PC-9 (cell line): ENCODE measurements around the gene CUL9. TPM values are rescaled to one million over a fixed set of nuclear protein-coding genes. Genes with fewer than 3 reads are reported as not detected.

Experiments
- BruUV-seq: library from RNA; stranded (reverse); fragments of 400-500 nt; replicated peaks from 2 replicates; lab custom pipeline; 2021; lab: Mats Ljungman, UMichigan
- CTCF ChIA-PET: fragments of 300-600 bp; sonication (Branson Sonifier 250); formaldehyde crosslinking; loops from one replicate; lab custom pipeline; 2022; ENCODE audit warnings: antibody characterized with exemption; lab: Charles Lee
- POLR2A ChIA-PET: fragments of 300-600 bp; sonication (Branson Sonifier 250); formaldehyde crosslinking; loops from one replicate; lab custom pipeline; 2022; ENCODE audit warnings: antibody characterized with exemption; ENCODE audit not compliant: unreplicated experiment; lab: Charles Lee
- DNase-seq, 2 experiments: peaks; one replicate each; pipeline versions ENCODE4 v3.0.0 to v3.0.0-alpha.2; 2015 to 2022; ENCODE audit warnings: mixed read lengths in 1 of 2
- H2AFZ ChIP-seq: fragments of 200-600 bp; sonication (generic); 2 replicates; pipeline ENCODE4 v1.8.1; 2017; ENCODE audit warnings: antibody characterized with exemption
- H3F3A ChIP-seq: fragments of 200-600 bp; sonication (generic); 2 replicates; pipeline ENCODE4 v1.8.1; 2017; ENCODE audit warnings: antibody characterized with exemption, mild to moderate bottlenecking, low read depth; ENCODE audit not compliant: insufficient read depth
- H3K27ac ChIP-seq: fragments of 200-600 bp; sonication (generic); 2 replicates; pipeline ENCODE4 v1.6.1; 2016; ENCODE audit warnings: mixed run types
- H3K27me3 ChIP-seq: fragments of 200-600 bp; sonication (generic); 2 replicates; pipeline ENCODE4 v1.6.1; 2016; ENCODE audit warnings: low read depth, mixed run types; ENCODE audit not compliant: insufficient read depth
- H3K36me3 ChIP-seq: fragments of 200-600 bp; sonication (generic); 2 replicates; pipeline ENCODE4 v1.6.1; 2016; ENCODE audit warnings: low read depth, mixed run types
- H3K4me1 ChIP-seq: fragments of 200-600 bp; sonication (generic); replicated peaks from 2 replicates; pipeline ENCODE4 v1.6.1; 2016; ENCODE audit warnings: mixed run types; ENCODE audit not compliant: insufficient read depth
- H3K4me2 ChIP-seq: fragments of 200-600 bp; sonication (generic); 2 replicates; pipeline ENCODE4 v1.6.1; 2017; ENCODE audit warnings: mixed run types
- H3K4me3 ChIP-seq: fragments of 200-600 bp; sonication (generic); 2 replicates; pipeline ENCODE4 v1.6.1; 2016; ENCODE audit warnings: mixed run types
- H3K79me2 ChIP-seq: fragments of 200-600 bp; sonication (generic); 2 replicates; pipeline ENCODE4 v1.6.1; 2017; ENCODE audit warnings: low read depth, mixed run types
- H3K9me2 ChIP-seq: fragments of 200-600 bp; sonication (generic); 2 replicates; pipeline ENCODE4 v1.8.1; 2017; ENCODE audit warnings: mild to moderate bottlenecking; ENCODE audit not compliant: insufficient read depth
- H3K9me3 ChIP-seq: fragments of 200-600 bp; sonication (generic); 2 replicates; pipeline ENCODE4 v1.8.1; 2016; ENCODE audit warnings: low read depth; ENCODE audit not compliant: insufficient read depth
- H4K20me1 ChIP-seq: fragments of 200-600 bp; sonication (generic); 2 replicates; pipeline ENCODE4 v1.8.1; 2017; ENCODE audit not compliant: insufficient read depth
- CTCF ChIP-seq: fragments of 200-600 bp; sonication (generic); conservative IDR thresholded peaks from 2 replicates; pipeline ENCODE4 v1.6.1; 2017; ENCODE audit warnings: mixed run types, antibody characterized with exemption, mild to moderate bottlenecking, moderate library complexity
- EZH2 ChIP-seq: fragments of 200-600 bp; sonication (generic); IDR thresholded peaks from 2 replicates; pipeline ENCODE4 v1.8.0; 2017; ENCODE audit warnings: antibody characterized with exemption, low read depth
- intact Hi-C: fragments of 100-400 bp; cut with micrococcal nuclease; formaldehyde crosslinking; loops from one replicate; pipeline ENCODE4 v1.10.0; 2022; ENCODE audit not compliant: unreplicated experiment
- total RNA-seq: library from RNA; stranded (reverse); gene quantifications from 2 replicates; pipeline ENCODE4 v1.2.3, GENCODE V29; 2021

CUL9 gene
- total RNA-seq, 1 experiment from 2014 or later = 52.8 TPM

- CTCF ChIA-PET = no interaction called here
- TF ChIP-seq EZH2 (no peak), CTCF (no peak)
Observed at GRCh38 chr6:43219814-43220213, 37.8 kb downstream of the CUL9 start.

GRCh38 chr6:43220439-43220951, 38.5 kb downstream of the CUL9 start:
- Histone ChIP-seq H3K36me3 (no peaks in the 10 kb centered on the region), H3K9me2 (no peaks in the 10 kb centered on the region), H3F3A (no peaks in the 10 kb centered on the region; the same call in 1 of the 2 replicates), H3K9me3 (no peaks in the 10 kb centered on the region), H3K27ac (no peak overlapping the region), H2AFZ (no peak overlapping the region), H4K20me1 (no peaks in the 10 kb centered on the region), H3K27me3 (no peaks in the 10 kb centered on the region), H3K4me3 (no peak overlapping the region), H3K4me1 (no peaks in the 10 kb centered on the region), H3K79me2 (no peaks in the 10 kb centered on the region), H3K4me2 (no peak overlapping the region)
- TF ChIP-seq EZH2 = no peak
- no peak for TF ChIP-seq CTCF
- BruUV-seq = no TSS peak
- intact Hi-C loops = no loop called here
- DNase-seq = no peak
- ChIA-PET POLR2A (no interaction called here), CTCF (no interaction called here)

More at GRCh38 chr6:43219814-43220213, 37.8 kb downstream of the CUL9 start:
- no peaks in the 10 kb centered on the region for H3K27me3 ChIP-seq
- intact Hi-C loops = no loop called here
- H3K27ac ChIP-seq = no peak overlapping the region
- H3K4me2 ChIP-seq = no peak overlapping the region
- no TSS peak for BruUV-seq
- POLR2A ChIA-PET = no interaction called here
- no peaks in the 10 kb centered on the region for H3K79me2 ChIP-seq
- H2AFZ ChIP-seq = no peak overlapping the region
- H3K4me3 ChIP-seq = no peak overlapping the region
- no peaks in the 10 kb centered on the region for H3K4me1 ChIP-seq
- no peaks in the 10 kb centered on the region for H4K20me1 ChIP-seq
- no peaks in the 10 kb centered on the region for H3K9me2 ChIP-seq
- no peaks in the 10 kb centered on the region; the same call in 1 of the 2 replicates for H3F3A ChIP-seq
- DNase-seq = no peak
- no peaks in the 10 kb centered on the region for H3K9me3 ChIP-seq
- H3K36me3 ChIP-seq = no peaks in the 10 kb centered on the region

GRCh38 chr6:43221046-43221972, 39.3 kb downstream of the CUL9 start:
- Histone ChIP-seq H2AFZ (no peak overlapping the region), H3K27ac (no peak overlapping the region), H3K4me1 (no peaks in the 10 kb centered on the region), H3F3A (no peaks in the 10 kb centered on the region; the same call in 1 of the 2 replicates), H3K4me2 (no peak overlapping the region), H3K9me3 (no peaks in the 10 kb centered on the region), H4K20me1 (no peaks in the 10 kb centered on the region), H3K36me3 (no peaks in the 10 kb centered on the region), H3K79me2 (no peaks in the 10 kb centered on the region), H3K9me2 (no peaks in the 10 kb centered on the region), H3K4me3 (no peak overlapping the region), H3K27me3 (no peaks in the 10 kb centered on the region)
- TF ChIP-seq CTCF = no peak
- TF ChIP-seq EZH2 = no peak
- ChIA-PET POLR2A (no interaction called here), CTCF (no interaction called here)
- intact Hi-C loops = no loop called here
- peak in 1 of 2 experiments; percentile 50 for DNase-seq
- BruUV-seq = no TSS peak
